GM12864 (cell line): ENCODE results near the gene TRIM29.

ENCODE experiments used
- DNase-seq: peaks from one replicate; pipeline ENCODE4 v3.0.0-alpha.2; 2011; ENCODE audit warnings: low read depth
- H3K4me3 ChIP-seq: 2 replicates; pipeline ENCODE4 v1.5.1; 2011; ENCODE audit warnings: mild to moderate bottlenecking, low read depth, low read length, control low read depth
- TF ChIP-seq, protein P1 (sequence below): IDR thresholded peaks from 2 replicates; pipeline ENCODE4 v1.5.1; 2011; ENCODE audit warnings: low read depth, mild to moderate bottlenecking, moderate library complexity, low read length, control low read depth, inconsistent platforms; ENCODE audit errors: missing control alignments

Gene TRIM29

DNA sequence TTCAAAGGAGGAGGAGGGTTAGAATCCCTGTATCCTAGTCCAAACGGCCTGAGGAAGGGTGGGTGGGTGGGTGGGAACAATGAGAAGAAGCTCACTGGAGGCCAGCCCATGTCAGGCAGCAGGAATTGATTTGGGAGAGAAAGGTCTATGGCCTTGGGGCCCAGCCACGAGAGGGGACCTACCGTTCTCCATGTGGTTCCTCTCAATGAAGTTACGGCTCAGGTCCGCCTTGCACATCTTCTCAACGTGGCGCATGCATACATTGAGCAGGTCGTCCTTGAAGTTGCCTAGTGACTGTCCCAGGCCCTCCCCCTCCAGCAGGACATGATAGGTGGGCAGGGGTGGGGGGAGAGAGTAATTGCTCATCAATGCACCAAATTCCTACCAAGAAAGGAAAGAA is 12.4 kb downstream of the TRIM29 start:
- H3K4me3 ChIP-seq: no peak overlapping the region
- TF ChIP-seq, protein P1, sequence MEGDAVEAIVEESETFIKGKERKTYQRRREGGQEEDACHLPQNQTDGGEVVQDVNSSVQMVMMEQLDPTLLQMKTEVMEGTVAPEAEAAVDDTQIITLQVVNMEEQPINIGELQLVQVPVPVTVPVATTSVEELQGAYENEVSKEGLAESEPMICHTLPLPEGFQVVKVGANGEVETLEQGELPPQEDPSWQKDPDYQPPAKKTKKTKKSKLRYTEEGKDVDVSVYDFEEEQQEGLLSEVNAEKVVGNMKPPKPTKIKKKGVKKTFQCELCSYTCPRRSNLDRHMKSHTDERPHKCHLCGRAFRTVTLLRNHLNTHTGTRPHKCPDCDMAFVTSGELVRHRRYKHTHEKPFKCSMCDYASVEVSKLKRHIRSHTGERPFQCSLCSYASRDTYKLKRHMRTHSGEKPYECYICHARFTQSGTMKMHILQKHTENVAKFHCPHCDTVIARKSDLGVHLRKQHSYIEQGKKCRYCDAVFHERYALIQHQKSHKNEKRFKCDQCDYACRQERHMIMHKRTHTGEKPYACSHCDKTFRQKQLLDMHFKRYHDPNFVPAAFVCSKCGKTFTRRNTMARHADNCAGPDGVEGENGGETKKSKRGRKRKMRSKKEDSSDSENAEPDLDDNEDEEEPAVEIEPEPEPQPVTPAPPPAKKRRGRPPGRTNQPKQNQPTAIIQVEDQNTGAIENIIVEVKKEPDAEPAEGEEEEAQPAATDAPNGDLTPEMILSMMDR: no peak
- DNase-seq: no peak

DNA sequence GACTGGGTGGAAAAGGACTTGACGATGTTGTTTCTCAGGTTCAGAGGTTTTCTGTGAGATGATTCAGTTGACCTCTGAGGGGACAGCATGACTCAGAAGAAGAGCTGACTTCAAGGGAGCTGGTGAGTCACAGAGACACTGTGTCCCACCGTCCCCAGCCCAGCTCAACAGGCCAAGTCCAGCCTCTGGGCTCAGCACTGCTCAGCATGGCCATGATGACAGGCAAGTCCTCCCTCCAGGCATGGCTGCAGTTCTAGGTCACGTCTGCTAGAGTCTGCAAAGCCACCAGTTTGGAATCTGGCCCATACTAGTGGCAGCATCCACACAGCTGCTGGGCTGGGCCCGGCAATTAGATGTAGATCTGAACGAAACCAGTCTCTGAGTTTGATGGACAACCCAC is 12.9 kb downstream of the TRIM29 start:
- H3K4me3 ChIP-seq: no peak overlapping the region
- DNase-seq: no peak
- TF ChIP-seq, protein P1: no peak

DNA sequence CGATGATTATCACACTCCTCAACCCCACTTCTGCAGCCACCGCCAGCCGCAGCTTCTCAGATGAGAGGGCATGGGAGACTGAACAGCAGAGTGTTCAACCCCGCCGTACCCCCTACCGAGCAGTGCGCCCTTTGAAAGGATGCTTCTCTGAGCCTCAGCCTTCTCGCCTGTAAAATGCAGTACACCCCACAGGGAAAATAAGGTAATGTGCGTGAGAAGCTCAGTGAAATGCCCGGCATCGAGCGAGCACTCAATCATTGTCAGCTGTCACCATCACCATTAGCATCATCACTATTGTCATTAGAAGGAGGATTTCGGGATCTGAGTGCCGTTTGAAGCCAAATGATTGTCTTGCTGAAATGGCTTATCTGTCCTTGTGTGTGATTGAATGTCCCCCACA is 13.6 kb downstream of the TRIM29 start:
- TF ChIP-seq, protein P1: no peak
- H3K4me3 ChIP-seq: no peak overlapping the region
- no peak for DNase-seq

DNA sequence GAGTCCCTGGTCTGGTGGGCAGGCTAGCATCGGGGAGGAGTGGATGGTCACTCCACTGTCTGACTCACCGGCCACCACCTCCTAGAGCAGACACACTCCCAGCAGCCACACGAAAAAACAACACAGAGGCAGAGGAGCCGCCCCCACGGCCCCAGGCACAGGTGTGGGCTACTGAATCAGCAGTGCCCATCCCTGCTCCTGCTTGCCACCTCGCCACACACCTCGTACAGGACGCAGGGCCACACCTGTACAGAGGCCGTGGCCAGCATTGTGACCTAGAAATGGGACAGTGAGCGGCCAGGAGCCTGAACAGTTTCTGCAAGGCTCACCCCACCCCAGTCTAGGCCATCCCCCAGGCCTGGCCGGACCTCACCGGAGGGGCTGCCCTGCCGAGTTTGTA is 14.0 kb downstream of the TRIM29 start:
- no peak overlapping the region for H3K4me3 ChIP-seq
- DNase-seq: no peak
- TF ChIP-seq, protein P1: no peak

- DNase-seq: no peak
- TF ChIP-seq, protein P1: no peak
- no peak overlapping the region for H3K4me3 ChIP-seq
Measured at GRCh38 chr11:120122924-120123683, 14.8 kb downstream of the TRIM29 start.

GRCh38 chr11:120121914-120122473 is 15.9 kb downstream of the TRIM29 start:
- TF ChIP-seq, protein P1: no peak
- DNase-seq: no peak
- no peak overlapping the region for H3K4me3 ChIP-seq

DNA sequence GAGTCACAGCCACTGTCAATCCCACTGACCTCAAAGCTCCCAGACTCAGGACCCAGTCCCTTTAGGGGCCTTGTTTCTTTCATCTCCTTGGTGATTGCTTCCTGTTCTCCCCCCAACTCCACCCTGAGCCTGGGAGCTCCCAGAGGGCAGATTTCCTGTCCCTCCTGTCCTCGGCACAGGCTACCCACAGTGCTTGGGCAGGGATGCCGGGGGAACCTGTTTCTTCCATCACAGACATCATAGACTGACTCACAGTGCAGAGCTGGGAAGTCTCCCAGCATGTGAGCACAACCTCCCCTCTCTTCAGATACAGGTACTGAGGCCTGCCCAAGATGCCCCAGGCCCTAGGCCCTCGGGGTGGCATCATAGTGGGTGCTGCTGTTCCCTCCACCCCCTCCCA is 16.6 kb downstream of the TRIM29 start:
- TF ChIP-seq, protein P1: no peak
- no peak for DNase-seq
- H3K4me3 ChIP-seq: no peak overlapping the region
